ENCODE data around the gene TMEM131L. TPM values are rescaled to one million over a fixed set of nuclear protein-coding genes. Genes with fewer than 3 reads are reported as not detected.

TMEM131L gene
- total and polyA plus RNA-seq, 2 donors (not counting 3 experiments of a cell fraction or from before 2014, with no cell fraction given) = 7.7 to 21.2 TPM

GRCh38 chr4:153651116-153651515 is 185.0 kb downstream of the TMEM131L start:
- dilution Hi-C loops (cut with MboI; ENCODE audit: extremely low pct_ligation_motif_present, low sequenced_read_pairs) (no loop called here), intact Hi-C loops (cut with micrococcal nuclease) (no loop called here)
- H3K79me2 ChIP-seq (ENCODE audit: control insufficient read depth, insufficient read depth, low read length) = no peaks in the 10 kb centered on the region
- H3K9ac ChIP-seq (replicated peaks; ENCODE audit: extremely low read depth, insufficient read depth, low read length) = no peak overlapping the region
- CTCF ChIA-PET = interaction anchor here (1.0 to 4.0 kb wide), 5 partner anchors 8 to 508 kb away, joined by 3 to 21 read pairs (median 4); no protein-coding TSS in a partner anchor
- POLR2A ChIA-PET = no interaction called here
- no peaks in the 10 kb centered on the region for H3K9me3 ChIP-seq (replicated peaks; ENCODE audit: control insufficient read depth, insufficient read depth, low read length)
- H3K27ac ChIP-seq (ENCODE audit: insufficient read depth, low read depth, low read length) = no peak overlapping the region
- H4K20me1 ChIP-seq (replicated peaks; ENCODE audit: control insufficient read depth, extremely low read depth, insufficient read depth, low read length) = no peaks in the 10 kb centered on the region
- no peak for FAIRE-seq
- H3K4me1 ChIP-seq (ENCODE audit: control insufficient read depth, extremely low read depth, insufficient read depth, low read length) = peaks cover 5% of the 10 kb centered on the region
- no peak overlapping the region for H3K4me2 ChIP-seq (ENCODE audit: insufficient read depth, low read length)
- H3K27me3 ChIP-seq (ENCODE audit: control insufficient read depth in 2 of 2, insufficient read depth in 2 of 2, low read length in 2 of 2) = peaks cover 0 to 2% of the 10 kb centered on the region in 2 experiments
- H3K9me1 ChIP-seq (replicated peaks; ENCODE audit: control insufficient read depth, extremely low read depth, insufficient read depth, low read length) = no peaks in the 10 kb centered on the region
- no peak for DNase-seq (ENCODE audit: low read depth, low spot score)
- no TSS peak for BruUV-seq (replicated peaks)
- no peaks in the 10 kb centered on the region for H3K36me3 ChIP-seq (ENCODE audit: control insufficient read depth in 2 of 2, extremely low read depth in 1 of 2, insufficient read depth in 2 of 2, low read length in 2 of 2)
- no peak overlapping the region for H3K4me3 ChIP-seq (replicated peaks in 1 of 3; ENCODE audit: insufficient read depth in 1 of 3, low read depth in 1 of 3, low read length in 3 of 3)
- no peak for TF ChIP-seq JUN (IDR thresholded peaks at IDR 0.05; ENCODE audit: borderline replicate concordance, insufficient read depth, insufficient read length, low read depth)
- TF ChIP-seq GATA2 (IDR thresholded peaks at IDR 0.05; ENCODE audit: insufficient read depth, insufficient read length, low read depth, low read length) = no peak
- TF ChIP-seq MAX (IDR thresholded peaks at IDR 0.05; ENCODE audit: insufficient read depth, insufficient read length) = no peak
- peak overlapping the region; percentile 58 for H2AFZ ChIP-seq (ENCODE audit: low read depth, low read length)

GRCh38 chr4:153651587-153651986 is 185.4 kb downstream of the TMEM131L start:
- H3K36me3 ChIP-seq (ENCODE audit: control insufficient read depth in 2 of 2, extremely low read depth in 1 of 2, insufficient read depth in 2 of 2, low read length in 2 of 2) = no peaks in the 10 kb centered on the region
- TF ChIP-seq GATA2 (IDR thresholded peaks at IDR 0.05; ENCODE audit: insufficient read depth, insufficient read length, low read depth, low read length) = no peak
- no peak for TF ChIP-seq POLR2AphosphoS5 (IDR thresholded peaks at IDR 0.05; ENCODE audit: insufficient read depth, low read depth, low read length)
- TF ChIP-seq EZH2 (IDR thresholded peaks at IDR 0.05; ENCODE audit: borderline replicate concordance, low read depth, low read length, severe bottlenecking) = no peak
- TF ChIP-seq JUN (IDR thresholded peaks at IDR 0.05; ENCODE audit: borderline replicate concordance, insufficient read depth, insufficient read length, low read depth) = no peak
- no peak for TF ChIP-seq MAX (IDR thresholded peaks at IDR 0.05; ENCODE audit: insufficient read depth, insufficient read length)
- no peak for TF ChIP-seq FOS (IDR thresholded peaks at IDR 0.05; ENCODE audit: borderline replicate concordance, insufficient read depth, low read length)
- no peak for TF ChIP-seq CTCF (IDR thresholded peaks at IDR 0.05; ENCODE audit: extremely low read depth in 1 of 2, insufficient read depth in 1 of 2, low read depth in 1 of 2, low read length in 2 of 2)
- no peak for TF ChIP-seq POLR2A (IDR thresholded peaks at IDR 0.05; ENCODE audit: low read depth, low read length)
- TF ChIP-seq MYC (IDR thresholded peaks at IDR 0.05; ENCODE audit: low read depth, low read length) = no peak
- no TSS peak for BruUV-seq (replicated peaks)
- no peak for DNase-seq (ENCODE audit: low read depth, low spot score)
- no peaks in the 10 kb centered on the region for H3K79me2 ChIP-seq (ENCODE audit: control insufficient read depth, insufficient read depth, low read length)
- H2AFZ ChIP-seq (ENCODE audit: low read depth, low read length) = peak overlapping the region; percentile 58
- H4K20me1 ChIP-seq (replicated peaks; ENCODE audit: control insufficient read depth, extremely low read depth, insufficient read depth, low read length) = no peaks in the 10 kb centered on the region
- H3K9me1 ChIP-seq (replicated peaks; ENCODE audit: control insufficient read depth, extremely low read depth, insufficient read depth, low read length) = no peaks in the 10 kb centered on the region
- H3K4me1 ChIP-seq (ENCODE audit: control insufficient read depth, extremely low read depth, insufficient read depth, low read length) = peaks cover 5% of the 10 kb centered on the region
- no peak overlapping the region for H3K9ac ChIP-seq (replicated peaks; ENCODE audit: extremely low read depth, insufficient read depth, low read length)
- CTCF ChIA-PET = interaction anchor here (1.0 to 1.5 kb wide), 3 partner anchors 8 to 509 kb away, joined by 3 to 5 read pairs (median 4); no protein-coding TSS in a partner anchor
- intact Hi-C loops (cut with micrococcal nuclease) (no loop called here), dilution Hi-C loops (cut with MboI; ENCODE audit: extremely low pct_ligation_motif_present, low sequenced_read_pairs) (no loop called here)
- H3K9me3 ChIP-seq (replicated peaks; ENCODE audit: control insufficient read depth, insufficient read depth, low read length) = no peaks in the 10 kb centered on the region
- no peak overlapping the region for H3K27ac ChIP-seq (ENCODE audit: insufficient read depth, low read depth, low read length)
- H3K4me3 ChIP-seq (replicated peaks in 1 of 3; ENCODE audit: insufficient read depth in 1 of 3, low read depth in 1 of 3, low read length in 3 of 3) = no peak overlapping the region
- POLR2A ChIA-PET = no interaction called here
- peaks cover 0 to 2% of the 10 kb centered on the region in 2 experiments for H3K27me3 ChIP-seq (ENCODE audit: control insufficient read depth in 2 of 2, insufficient read depth in 2 of 2, low read length in 2 of 2)
- H3K4me2 ChIP-seq (ENCODE audit: insufficient read depth, low read length) = no peak overlapping the region
- peak; percentile 60 for FAIRE-seq

Data from endothelial cell of umbilical vein (primary cell).